Lung microvascular endothelial cell (primary cell): Measurements from ENCODE around the gene G0S2. TPM values are rescaled to one million over a fixed set of nuclear protein-coding genes. Genes with fewer than 3 reads are reported as not detected.
A peak's percentile ranks its signal among the peaks of the same experiment; 100 is the strongest.

Experiments used
- DNase-seq, 2 donors: peaks; one replicate each; pipeline versions ENCODE4 v3.0.0 to v3.0.0-alpha.2; 2010; ENCODE audit warnings: low read depth in 2 of 2
- total RNA-seq: library from RNA; depleted of rRNA; stranded (reverse); fragments of >200 nt; gene quantifications from 2 replicates; pipeline ENCODE4 v1.2.1, GENCODE V29; 2014

Gene G0S2, protein sequence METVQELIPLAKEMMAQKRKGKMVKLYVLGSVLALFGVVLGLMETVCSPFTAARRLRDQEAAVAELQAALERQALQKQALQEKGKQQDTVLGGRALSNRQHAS
- 0.20 and 3.7 TPM in 2 replicates for total RNA-seq

DNA sequence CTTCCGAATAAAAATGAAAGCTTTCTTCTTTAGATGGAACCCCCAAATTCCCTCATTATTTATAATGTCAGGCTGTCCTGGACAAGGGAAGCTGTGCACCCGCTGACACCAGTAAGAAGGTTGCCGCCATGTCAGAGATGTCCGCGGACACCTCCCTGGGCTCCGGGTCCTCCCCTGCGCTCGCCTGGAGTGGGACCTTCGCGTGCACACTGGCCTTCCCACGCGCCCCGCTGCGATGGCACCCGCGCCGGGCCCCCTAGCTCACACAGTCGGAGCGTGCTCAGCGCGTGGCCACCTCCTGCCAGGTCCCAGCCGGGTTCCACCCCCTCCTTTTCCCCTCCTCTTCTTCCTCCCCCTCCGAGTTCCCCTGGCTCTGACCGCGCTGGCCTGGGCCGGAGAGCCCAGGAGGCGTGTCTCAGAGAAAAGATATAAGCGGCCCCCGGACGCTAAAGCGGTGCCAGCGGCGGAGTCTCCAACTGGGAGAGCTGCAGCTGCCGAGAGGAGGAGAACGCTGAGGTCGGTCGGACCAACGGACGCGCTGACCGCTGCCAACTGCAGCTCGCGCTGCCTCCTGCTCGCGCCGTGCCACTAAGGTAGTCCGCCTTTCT is at the start of gene G0S2:
Gene G0S2 (plus strand): TSS at position 456 of the 608 bp plus-strand sequence. CDS start 273 bp downstream, outside the sequence.
- DNase-seq: peak; percentile 24 to 57

DNA sequence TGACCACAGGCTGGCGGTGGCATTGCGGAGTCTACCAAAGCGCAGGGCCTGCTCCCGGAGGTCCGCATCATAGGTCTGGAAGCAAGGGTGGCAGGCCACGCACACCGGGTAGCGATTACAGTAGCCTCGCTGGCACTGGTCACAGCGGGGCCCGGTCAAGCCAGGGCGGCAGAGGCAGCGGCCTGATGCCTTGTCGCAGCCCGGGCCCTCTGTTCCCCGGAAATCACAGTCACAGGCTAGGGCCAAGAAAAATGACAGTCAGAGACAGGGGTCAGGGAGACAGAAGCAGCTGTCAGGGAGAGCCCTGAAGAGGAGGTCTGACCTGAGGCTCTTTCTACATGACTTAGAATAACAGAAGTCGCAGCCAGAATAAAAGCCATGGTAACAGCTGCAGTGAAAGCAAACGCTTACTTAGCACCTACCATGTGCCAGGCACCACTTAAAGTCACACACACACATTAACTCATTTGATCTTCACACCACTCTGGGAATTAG is 49.4 kb upstream of the G0S2 start:
- DNase-seq: no peak

DNA sequence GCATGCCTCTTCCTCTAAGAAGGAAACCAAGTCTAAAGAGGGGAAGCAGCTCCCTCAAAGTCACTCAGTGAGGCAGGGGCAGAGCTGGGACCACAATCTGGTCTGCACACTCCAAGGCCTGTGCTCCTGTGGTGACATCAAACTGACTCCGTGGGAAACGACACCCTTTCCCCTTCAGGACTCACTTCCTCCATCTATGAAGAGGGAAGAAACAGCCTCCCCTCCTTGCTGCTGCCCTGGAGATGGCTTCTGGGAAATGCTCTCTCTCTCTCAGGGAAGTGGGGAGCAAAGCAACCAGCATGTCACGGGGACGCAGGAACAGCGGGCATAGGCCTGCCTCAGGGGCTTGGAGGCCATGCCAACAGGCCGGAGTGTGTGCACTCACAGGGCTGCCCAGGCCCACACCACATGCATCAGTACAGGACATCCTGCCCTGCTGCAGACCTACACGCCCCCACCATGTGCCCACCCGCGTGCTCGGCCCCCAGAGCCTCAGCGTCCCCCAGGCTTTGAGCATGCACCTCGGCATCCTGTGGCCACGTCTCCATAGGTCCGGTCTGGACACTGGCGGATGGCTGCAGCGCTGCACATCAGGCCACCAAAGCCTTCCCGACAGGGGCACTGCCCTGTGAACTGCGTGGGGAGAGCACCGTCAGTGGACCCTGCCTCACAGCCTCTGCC is 48.7 kb upstream of the G0S2 start:
- DNase-seq: no peak

DNA sequence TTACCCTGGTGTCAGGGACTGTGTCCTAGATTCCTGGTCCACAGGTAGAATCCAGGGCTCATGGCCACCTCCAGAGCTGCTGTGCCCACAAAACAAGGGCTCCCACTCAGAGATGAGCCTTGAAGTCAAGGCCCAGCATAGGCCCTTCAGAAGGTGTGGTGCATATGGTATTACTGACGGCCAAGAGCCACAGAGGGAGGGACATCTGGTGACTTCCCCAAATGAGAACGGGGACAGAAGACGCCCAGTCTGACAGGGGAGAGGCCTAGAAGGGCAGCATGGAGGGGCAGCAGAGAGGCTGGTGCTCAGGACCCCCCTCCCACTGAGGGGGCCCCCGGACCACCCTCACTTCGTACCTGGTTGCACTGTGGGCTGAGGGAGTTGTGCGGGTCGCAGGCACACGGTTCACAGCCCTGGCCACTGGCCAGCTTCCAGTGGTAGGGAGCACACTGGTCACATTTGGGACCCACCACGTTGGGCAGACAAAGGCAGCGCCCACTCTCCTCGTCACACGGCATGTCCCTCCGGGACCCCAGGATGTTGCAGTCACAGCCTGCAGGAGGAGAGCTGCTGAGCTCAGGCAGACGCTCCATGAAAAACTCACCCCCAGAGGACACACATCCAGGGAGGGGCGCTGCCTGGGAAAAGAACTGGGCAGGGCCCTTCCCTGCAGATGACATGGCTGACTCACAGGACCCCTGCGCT is 48.0 kb upstream of the G0S2 start:
- DNase-seq: no peak

DNA sequence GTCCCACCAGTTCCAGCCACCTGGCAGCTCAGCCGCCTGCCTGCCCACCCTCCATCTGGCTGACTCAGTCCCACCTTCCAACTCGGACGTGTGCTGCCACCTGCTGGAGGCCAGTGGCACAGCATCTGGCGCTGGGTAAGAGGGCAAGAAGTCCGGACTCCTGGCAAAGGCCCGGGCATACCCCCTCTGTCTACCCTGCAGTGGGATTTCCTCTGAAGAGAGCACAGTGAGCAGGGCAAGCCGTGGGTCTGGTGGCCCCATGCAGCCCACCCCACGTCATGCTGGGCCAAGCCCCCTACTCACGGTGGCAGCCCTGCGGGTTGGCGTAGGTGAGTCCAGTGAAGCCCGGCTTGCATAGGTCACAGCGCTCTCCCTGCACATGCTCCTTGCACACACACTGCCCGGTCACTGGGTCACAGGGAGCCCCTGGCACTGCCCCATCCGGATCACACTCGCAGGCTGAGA is 47.4 kb upstream of the G0S2 start:
- DNase-seq: peak; percentile 81 to 84

DNA sequence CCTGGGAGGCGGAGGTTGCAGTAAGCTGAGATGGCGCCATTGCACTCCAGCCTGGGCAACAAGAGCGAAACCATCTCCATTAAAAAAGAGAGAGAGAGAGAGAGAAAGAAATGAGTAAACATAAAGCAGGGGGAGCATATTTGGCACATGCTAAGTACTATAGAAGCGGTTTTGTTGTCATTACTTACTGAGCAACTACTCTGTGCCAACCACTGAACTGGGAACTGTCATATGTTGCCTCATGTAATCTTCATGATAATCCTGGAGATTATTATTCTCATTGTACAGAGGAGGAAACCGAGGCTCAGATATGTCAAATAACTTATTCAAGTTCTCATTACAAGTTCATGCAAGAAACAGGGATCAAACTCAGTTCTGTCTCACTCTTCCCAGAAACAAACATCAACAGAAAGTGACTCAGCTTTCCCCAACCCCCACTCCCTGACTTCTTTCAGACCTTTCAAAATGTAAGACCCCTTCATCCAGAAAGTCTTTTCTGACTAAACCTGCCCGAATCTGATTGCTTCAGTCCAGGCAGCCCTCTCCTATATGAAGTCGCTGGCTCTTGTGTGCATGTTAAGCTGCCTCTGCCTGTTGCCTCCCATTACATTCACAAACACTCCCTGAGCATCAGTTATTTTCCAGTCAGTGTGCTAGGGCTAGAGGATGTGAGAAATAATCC is 46.5 kb upstream of the G0S2 start:
- DNase-seq: no peak

DNA sequence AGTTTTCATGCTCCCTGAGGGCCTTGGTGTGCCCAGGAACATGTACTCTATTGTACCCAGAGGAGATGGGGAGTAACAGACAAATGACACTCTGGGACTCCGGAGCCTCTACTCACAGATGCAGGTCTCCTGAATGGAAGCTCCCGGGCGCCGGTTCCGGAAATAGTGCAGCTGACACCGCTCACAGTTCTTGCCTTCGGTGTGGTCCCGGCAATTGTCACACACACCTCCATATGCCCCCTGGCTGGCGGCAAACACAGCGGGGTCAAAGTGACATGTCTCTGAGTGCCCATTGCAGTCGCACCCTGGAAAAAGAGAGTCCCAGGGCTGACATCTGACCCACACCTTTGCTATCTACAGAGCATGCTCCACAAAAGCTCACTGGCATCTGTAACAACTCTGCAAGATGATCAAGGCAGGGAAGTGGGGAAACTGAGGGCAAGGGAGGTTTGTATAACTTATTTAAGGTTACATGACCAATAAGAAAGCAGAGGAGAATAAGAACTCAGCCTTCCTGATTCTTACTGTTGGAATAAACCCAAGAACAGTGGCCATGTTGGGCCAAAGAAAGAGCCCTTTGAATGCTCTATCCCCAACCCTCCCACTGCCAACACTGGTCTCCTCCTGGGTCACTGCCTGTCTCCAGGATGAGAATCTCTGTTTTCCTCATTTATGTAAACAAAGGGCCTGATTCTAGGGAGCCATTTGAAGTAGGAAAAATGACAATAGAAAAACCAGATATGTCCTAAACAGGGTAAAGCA is 45.4 kb upstream of the G0S2 start:
- no peak for DNase-seq

DNA sequence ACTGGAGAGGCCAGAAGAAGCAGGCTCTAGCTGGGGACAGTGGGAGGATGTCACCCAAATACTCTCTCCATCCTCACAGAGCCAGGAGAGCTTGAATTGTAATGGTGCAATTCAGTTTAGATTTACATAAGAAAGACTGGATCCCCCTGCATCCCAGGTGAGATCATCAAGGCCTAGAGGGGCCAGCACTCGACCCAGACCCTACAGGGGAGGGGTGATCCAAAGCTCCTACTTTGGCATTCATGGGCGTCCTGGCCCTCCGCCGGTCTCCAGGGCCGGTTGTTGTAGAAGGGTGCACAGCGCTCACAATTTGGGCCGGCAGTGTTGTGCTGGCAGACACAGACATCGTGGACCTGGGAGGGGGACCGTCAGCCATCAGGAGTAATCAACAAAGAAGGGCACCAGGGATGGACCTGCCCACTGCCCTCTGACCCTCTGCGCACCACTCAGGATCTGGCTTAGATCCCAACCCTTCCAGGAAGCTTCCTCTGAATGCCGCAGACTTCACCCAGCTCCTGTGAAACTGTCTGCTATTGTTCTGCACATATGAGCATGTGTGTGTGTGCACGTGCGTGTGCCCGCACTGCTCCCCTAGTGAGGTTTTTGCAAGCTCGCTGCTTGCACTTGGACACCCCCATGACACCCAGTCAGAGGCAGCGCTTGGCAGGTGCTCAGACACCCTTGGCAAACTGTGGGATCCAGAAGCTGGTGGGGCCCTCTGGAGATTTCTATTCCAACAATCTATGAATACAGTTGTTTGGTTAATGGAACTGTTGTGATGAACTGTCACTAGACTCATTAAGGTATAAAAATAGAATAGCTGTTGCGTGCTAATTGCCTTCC is 44.6 kb upstream of the G0S2 start:
- DNase-seq: peak in 1 of 2 donors; percentile 47

DNA sequence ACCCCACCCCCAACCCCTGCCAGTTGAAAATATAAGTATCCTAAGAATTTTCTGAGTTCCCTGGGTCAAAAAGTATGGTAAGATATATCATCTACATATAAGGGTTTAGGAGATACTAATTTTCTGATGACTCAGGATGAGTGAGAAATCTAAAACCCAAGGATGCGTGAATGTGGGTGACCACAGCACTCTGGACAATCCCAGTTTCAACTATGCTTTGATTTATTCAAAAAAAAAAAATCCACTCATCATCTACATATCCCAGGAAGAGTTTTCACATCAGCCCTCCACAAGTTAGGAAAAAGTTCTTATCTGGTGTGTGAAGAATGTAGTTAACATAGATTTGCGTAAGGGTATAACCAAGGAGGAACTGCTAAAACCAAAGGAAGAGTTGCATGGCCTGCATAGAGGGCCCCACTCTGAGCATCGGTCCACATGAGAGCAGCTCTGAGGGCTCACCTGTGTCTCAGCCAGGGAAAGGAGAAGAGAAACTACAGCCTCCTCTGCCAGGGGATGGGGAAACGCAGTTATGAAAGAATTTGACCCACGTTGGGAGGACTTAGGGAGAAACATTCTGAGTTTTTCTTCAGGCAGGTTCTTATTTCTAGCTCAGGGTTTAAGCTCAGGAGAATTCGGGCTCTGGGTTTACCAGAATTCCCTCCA is 41.7 kb upstream of the G0S2 start:
- DNase-seq: no peak

DNA sequence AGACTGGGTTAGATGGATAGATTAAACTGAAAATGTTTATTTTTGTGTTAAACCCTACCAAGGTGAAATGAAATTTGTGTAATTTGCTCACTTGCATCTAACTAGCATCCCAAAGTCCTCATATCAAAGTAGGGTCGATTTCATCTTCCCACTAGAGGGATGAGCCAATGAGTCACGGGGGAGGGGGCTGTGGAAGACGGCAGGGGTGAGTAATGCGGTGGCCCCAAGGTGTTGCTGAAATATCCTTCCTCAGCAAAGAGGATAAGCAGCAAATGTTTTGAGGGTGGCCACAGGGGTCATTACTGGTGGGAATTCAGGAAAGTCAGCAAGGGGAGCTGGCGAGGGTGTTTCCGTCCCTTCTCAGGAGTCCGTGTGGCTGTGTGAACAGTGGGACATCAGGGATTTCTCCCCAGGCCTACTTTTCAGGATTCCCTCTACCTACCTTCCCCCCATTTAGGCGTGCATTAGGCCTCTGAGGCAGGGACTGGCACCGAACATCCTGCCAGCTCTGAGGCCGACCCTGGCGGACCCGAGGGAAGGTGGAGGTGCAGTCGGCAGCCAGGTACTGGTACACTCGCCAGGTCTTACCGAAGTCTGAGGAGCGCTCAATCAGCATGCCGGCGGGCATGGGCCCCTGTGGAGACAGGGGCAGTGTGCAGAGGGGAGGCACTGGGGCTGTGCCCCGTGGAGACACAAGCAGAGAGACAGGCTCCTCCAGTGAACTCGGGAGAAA is 41.0 kb upstream of the G0S2 start:
- DNase-seq: no peak

DNA sequence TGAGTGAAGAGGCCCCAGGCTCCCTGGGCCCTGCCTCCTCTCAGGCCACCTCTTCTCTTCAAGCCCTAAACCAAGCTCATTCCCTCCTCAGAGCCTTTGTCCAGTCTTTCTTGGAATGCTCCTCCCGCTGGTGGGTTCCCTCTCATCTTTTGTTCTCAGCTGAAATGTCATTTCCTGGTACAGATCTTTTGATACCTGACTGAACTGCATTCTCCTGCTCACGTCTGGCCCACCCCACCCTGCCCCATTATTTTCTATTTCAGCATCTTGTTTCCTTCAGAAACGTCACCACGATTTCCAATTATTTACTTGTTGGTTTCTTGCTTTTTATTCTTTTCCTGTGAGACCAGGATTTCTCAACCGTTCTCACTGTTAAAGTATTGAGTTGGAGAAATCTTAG is 39.4 kb upstream of the G0S2 start:
- DNase-seq: no peak

DNA sequence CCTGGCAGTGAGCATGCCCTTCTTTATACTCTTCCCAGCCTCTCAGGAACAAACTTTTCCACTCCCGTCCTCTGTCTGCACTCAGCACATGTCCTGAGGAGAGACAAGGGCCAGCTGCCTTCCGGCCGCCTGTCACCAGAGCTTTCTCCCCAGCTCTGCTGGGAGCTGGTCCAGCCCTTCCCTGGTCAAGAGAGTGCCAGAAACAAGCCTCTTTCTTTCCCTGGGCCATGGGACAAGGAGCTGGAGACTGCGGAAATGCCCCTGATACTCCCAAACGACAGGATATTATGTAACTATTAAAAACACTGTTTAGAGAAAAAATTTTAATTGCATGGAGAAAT is 33.4 kb upstream of the G0S2 start:
- peak in 1 of 2 donors; percentile 54 for DNase-seq

DNA sequence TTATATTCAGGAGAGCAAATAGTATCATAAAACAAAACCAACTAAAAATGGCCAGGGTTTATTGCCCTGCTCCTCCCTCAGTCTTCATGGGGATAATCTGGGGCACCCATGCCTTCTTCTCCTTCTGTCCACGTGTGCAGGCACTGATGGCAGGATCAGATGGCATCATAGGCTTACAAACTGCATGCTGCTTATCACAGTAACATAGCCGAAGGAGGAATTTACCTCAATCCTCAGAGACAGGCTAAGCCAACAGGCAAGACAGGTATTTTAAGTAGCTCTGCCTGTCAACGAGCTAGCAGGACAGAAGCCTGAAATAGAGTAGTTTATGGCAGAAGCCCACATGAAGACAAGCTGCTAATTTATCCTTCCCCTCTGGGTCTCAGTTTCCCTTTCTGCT is 32.4 kb upstream of the G0S2 start:
- no peak for DNase-seq

DNA sequence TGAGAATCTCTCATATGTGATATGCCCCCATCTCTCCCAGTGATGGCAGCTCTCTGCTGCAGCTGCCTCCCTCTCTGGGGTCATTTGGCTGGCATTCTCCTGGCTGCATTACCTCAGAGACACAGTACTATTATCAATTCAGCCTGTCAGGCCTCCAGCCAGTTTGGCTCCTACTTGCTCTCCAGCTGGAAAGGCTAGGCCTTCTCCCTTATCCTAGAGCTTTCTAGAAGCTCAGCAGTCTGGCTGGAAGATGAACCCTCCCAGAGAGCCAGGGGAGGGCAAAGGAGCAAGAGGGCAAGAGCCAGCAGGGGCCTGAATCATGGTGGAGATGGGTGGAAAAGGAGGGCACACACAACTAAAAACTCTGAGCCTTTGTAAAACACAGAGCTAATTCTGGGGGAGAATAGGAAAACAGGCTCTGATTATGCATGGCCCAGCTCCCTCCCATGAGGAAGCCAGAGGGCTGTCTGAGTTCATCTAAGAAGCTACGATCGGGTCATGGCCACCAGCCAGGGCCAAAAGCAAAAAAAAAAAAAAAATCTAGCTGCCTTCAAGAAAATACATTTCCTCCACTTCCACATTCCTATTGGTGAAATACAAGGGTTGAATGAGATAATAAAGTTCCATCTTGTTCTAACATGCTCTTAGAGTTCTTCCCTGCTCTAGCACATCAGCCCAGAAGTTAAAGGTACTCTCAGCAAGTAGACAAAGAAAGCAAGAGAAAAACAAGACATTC is 31.8 kb upstream of the G0S2 start:
- peak in 1 of 2 donors; percentile 62 for DNase-seq

DNA sequence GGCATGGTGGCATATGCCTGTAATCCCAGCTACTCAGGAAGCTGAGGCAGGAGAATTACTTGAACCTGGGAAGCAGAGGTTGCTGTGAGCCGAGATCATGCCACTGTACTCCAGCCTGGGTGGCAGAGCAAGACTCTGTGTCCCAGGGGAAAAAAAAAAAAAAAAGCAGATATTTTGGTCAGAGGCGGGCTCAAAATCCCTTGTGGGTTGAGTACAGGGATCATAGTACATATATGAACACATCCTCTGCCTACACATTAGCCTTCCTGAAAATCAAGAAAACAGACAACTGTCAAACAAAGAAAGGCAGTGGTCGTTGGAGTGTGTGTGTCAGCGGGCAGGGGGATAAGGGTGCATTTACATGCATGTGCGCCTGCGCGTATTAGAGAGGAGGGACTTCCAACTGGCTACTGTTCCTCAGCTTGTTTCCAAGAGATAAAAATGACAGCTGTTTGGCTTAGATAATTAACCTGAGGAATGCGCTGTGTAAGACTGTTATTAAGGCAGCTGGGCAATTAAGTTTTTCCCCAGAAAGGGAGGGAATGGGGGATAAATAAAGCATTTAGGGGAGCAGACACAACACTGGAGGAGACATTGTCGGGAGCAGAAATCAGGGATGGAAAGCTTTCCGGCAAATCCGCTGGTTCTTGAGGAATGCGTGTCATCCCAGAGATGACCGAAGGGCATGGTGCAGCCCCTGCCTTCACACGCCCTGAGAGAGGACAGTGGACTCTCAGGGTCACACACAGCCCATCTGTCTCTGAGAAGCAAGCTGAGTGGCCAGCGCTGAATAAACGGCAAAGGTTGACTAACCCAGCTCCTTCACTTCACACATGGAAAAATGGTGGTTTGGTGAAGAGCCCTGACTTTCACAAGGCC is 29.4 kb upstream of the G0S2 start:
- DNase-seq: no peak

DNA sequence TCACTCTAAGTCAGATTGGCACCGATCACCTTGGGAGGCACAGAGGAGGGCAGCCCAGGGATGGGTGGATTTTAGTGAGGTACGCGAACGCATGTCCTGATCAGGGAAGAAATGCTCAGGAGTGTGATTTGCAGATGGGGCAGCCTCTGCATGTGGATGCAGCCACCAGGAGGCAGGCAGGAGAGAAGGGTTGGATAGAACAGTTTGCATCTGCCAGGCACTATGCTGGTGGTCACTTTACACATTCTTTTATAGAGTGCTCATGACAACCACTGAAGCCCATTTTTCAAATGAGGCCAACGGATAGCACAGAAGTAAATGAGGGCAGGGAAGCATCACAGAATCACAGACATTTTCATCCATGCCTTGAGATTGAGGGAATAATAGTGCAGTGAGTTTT is 28.7 kb upstream of the G0S2 start:
- DNase-seq: peak in 1 of 2 donors; percentile 25

DNA sequence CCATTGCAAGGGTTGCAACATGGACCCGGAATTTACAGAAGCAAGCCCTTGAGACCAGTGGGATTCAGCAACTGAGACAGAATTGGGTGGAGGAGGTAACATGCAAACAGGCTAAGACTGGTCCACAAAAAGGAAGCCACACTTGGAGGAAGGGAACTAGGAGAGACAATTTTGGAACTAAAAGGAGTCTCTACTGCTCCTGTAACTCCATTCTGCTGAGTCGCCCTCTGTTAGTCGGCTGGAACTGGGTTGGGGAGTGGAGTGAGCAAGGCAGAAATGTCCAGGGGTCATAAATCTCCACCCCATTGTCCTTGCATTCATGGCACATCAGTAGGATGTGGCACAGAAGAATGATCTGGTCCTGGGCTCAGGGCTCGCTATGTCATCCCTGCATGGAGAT is 28.1 kb upstream of the G0S2 start:
- DNase-seq: no peak
